GM12874 (cell line): ENCODE measurements around the gene RASSF8.

ENCODE experiments used
- TF ChIP-seq, protein P1 (sequence below): IDR thresholded peaks from 2 replicates; pipeline ENCODE4 v1.5.1; 2011; ENCODE audit warnings: low read depth, mild to moderate bottlenecking, control low read depth, low read length, moderate library complexity; ENCODE audit not compliant: insufficient read depth

RASSF8 gene, protein sequence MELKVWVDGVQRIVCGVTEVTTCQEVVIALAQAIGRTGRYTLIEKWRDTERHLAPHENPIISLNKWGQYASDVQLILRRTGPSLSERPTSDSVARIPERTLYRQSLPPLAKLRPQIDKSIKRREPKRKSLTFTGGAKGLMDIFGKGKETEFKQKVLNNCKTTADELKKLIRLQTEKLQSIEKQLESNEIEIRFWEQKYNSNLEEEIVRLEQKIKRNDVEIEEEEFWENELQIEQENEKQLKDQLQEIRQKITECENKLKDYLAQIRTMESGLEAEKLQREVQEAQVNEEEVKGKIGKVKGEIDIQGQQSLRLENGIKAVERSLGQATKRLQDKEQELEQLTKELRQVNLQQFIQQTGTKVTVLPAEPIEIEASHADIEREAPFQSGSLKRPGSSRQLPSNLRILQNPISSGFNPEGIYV

DNA sequence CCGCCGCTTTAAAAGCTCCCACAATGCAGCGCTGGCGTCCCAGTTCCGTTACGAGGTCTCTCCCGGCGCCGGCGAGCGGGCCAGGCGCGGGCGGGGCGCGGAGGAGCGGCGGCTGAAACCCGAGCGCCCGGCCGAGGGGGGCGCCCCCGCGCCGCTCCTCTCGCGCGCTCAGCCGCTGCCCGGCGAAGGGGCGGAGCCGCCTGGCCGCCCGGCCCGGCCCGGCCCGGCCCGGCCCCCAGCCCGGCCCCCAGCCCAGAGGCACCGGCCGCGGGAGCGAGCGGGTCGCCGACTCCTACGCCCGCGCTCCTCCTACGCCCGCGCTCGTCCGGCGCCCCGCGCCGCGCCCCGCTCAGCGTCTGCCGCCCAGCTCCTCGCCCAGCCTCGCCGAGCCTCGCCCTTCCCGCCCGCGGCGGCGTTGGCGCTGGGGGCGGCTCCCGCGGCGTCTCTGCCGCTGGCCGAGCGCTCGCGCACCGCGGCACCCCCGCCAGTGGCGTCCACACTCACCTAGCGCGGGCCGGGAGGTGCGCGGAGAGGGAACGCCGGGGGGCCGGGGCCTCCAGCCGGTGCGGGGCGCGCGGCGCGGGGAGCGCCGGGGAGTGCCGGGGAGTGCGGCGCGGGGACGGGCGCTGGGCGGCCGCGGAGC is at the start of gene RASSF8:
Gene RASSF8 (plus strand): TSS at position 255 of the 643 bp plus-strand sequence. CDS start 96,662 bp downstream, outside the sequence.
- TF ChIP-seq, protein P1, sequence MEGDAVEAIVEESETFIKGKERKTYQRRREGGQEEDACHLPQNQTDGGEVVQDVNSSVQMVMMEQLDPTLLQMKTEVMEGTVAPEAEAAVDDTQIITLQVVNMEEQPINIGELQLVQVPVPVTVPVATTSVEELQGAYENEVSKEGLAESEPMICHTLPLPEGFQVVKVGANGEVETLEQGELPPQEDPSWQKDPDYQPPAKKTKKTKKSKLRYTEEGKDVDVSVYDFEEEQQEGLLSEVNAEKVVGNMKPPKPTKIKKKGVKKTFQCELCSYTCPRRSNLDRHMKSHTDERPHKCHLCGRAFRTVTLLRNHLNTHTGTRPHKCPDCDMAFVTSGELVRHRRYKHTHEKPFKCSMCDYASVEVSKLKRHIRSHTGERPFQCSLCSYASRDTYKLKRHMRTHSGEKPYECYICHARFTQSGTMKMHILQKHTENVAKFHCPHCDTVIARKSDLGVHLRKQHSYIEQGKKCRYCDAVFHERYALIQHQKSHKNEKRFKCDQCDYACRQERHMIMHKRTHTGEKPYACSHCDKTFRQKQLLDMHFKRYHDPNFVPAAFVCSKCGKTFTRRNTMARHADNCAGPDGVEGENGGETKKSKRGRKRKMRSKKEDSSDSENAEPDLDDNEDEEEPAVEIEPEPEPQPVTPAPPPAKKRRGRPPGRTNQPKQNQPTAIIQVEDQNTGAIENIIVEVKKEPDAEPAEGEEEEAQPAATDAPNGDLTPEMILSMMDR = no peak

DNA sequence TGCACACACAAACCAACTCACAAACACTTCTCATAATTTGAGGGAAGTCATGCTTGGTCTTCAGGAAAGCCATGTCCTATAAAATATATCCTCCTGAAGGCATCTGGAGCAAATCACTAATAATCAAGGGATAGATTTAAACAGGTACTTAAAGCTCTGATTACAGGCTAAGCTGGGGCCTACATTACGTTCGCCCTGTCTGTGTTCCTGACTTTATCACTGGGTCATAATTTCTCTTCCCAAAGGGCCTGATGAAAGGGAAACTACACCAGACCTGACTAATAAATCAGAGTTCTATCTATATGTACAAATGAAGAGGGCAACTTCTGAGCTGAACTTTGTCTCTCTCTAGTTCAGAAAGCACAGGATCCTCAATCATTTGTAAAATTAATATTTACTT is 43.9 kb upstream of the RASSF8 start:
- TF ChIP-seq, protein P1 = no peak

DNA sequence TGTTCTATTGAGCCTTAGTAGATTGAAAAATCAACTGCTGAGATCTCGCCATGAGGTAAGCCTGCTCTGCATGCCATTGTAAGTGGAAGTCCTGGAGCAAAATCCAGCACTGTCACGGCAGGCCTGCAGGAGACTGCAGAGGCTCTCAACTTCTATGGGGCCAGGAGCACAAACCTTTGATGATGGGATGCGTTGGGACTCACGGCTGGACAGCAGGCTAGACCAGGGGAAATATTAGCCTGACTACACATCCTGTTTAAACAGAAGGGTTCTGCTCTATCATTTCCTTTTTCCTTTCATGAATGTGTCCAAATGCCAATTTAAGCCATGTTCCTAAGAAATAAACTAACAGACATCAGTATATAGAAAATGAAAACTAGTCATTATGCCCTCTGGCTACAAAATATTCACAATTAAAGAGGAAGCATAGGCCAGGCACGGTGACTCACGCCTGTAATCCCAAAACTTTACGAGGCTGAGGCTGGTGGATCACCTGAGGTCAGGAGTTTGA is 33.9 kb upstream of the RASSF8 start:
- TF ChIP-seq, protein P1 = no peak

DNA sequence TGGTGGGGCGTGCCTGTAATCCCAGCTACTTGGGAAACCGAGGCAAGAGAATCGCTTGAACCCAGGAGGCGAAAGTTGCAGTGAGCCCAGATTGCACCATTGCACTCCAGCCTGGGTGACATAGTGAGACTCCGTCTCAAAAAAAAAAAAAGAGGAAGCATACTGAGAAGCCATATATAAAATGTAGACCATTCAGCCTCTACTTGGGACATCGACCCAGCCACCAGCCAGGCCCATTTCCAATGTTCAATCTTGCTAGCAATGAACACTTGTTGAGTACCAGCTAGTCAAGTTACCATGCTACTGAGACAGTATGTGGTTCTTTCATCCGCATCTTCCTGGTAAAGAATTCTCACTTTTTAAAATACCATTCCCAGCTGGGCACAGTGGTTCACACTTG is 33.4 kb upstream of the RASSF8 start:
- TF ChIP-seq, protein P1 = no peak

DNA sequence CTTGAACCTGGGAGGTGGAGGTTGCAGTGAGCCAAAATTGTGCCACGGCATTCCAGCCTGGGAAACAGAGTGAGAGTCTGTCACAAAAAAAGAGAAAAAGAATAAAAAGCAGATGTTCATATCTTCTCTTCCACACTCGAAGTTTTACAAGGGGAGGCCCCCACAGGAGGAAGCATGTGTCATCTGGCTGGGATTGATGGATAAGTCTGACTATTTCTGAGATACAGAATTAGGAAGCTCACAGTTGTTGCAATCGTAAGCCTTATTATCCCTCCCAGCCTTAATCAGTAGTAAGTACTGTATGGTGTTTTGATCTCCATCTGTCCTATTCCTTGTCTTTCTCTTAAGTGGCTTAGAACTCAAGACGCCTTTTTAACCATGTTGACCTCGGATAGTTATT is 31.9 kb upstream of the RASSF8 start:
- TF ChIP-seq, protein P1 = no peak

DNA sequence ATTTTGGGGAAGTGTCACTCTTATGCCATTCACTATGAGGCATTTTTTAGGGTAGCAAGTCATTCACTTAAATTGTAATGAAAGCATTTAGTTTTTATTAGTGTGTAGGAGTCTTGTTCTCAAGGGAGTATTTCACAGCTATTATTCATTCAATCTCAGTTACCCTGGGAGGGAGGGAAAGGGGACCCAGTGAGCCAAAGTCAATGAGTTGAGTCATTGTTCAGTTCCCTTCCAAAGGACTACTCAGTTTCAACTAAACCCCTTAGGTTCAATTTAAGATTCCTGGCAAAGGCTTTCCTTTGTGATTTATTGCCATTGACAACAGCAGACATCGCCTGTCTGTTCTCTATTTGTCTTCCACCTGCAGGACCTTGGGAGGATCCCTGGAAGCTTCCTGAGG is 29.3 kb upstream of the RASSF8 start:
- TF ChIP-seq, protein P1 = no peak

DNA sequence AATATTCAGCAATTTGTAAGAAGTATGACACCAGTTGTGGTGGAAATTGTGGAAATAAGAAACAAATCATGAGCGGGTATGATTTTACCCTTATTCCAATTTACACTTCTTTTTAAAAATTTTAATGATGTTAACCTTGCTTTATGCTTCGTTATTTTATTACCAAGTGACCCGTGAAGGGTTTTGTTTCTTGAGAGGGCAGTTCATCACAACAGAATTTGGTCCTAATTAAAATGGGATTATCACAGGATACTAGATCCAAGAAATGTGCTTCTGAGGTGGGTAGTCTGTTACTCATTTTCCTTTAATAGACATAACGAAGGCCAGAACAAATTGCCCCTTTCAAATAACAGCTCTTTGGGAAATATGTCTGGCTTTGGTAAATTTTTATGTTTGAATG is 25.5 kb upstream of the RASSF8 start:
- TF ChIP-seq, protein P1 = no peak
